Neural progenitor cell (in vitro differentiated cells): ENCODE data around the gene TMEM221. TPM values are rescaled to one million over a fixed set of nuclear protein-coding genes. Genes with fewer than 3 reads are reported as not detected.

ENCODE experiments used
- DNase-seq: peaks from one replicate; pipeline ENCODE4 v3.0.0-alpha.2; 2016; ENCODE audit warnings: low spot score
- H2AFZ ChIP-seq: fragments of 200-600 bp; sonication (generic); replicated peaks from 2 replicates; pipeline ENCODE4 v1.6.1; 2016; ENCODE audit warnings: antibody characterized with exemption
- H3F3A ChIP-seq: fragments of 200-600 bp; sonication (generic); 2 replicates; pipeline ENCODE4 v1.6.1; 2016; ENCODE audit warnings: antibody characterized with exemption, low read depth
- H3K27ac ChIP-seq: fragments of 200-600 bp; sonication (generic); 2 replicates; pipeline ENCODE4 v1.5.1; 2016; ENCODE audit warnings: mild to moderate bottlenecking
- H3K27me3 ChIP-seq: fragments of 200-600 bp; sonication (generic); 2 replicates; pipeline ENCODE4 v1.6.1; 2016; ENCODE audit warnings: mild to moderate bottlenecking, moderate library complexity
- H3K36me3 ChIP-seq: fragments of 200-600 bp; sonication (generic); 2 replicates; pipeline ENCODE4 v1.5.1; 2016
- H3K4me1 ChIP-seq: fragments of 200-600 bp; sonication (generic); 2 replicates; pipeline ENCODE4 v1.6.1; 2016; ENCODE audit warnings: mixed run types
- H3K4me2 ChIP-seq: fragments of 200-600 bp; sonication (generic); 2 replicates; pipeline ENCODE4 v1.6.1; 2016
- H3K4me3 ChIP-seq: fragments of 200-600 bp; sonication (generic); 2 replicates; pipeline ENCODE4 v1.5.1; 2016
- H3K79me2 ChIP-seq: fragments of 200-600 bp; sonication (generic); 2 replicates; pipeline ENCODE4 v1.6.1; 2016; ENCODE audit warnings: low read depth
- H3K9ac ChIP-seq: fragments of 200-600 bp; sonication (generic); 2 replicates; pipeline ENCODE4 v1.6.1; 2016
- H3K9me3 ChIP-seq: fragments of 200-600 bp; sonication (generic); 2 replicates; pipeline ENCODE4 v1.5.1; 2016; ENCODE audit warnings: low read depth
- H4K20me1 ChIP-seq: fragments of 200-600 bp; sonication (generic); 2 replicates; pipeline ENCODE4 v1.6.1; 2016; ENCODE audit warnings: low read depth
- H3K27ac Mint-ChIP-seq: 3 replicates; pipeline ENCODE4 v1.8.0; 2021; ENCODE audit warnings: mixed read lengths
- H3K27me3 Mint-ChIP-seq: 2 replicates; pipeline ENCODE4 v1.8.0; 2022; ENCODE audit warnings: low read depth, mild to moderate bottlenecking, inconsistent platforms, moderate library complexity, mixed read lengths; ENCODE audit not compliant: insufficient read depth
- H3K36me3 Mint-ChIP-seq: 3 replicates; pipeline ENCODE4 v1.8.0; 2021; ENCODE audit warnings: mixed read lengths
- H3K4me1 Mint-ChIP-seq: 3 replicates; pipeline ENCODE4 v1.8.0; 2021; ENCODE audit warnings: mixed read lengths
- H3K4me3 Mint-ChIP-seq: 3 replicates; pipeline ENCODE4 v1.8.0; 2021; ENCODE audit warnings: mild to moderate bottlenecking, moderate library complexity, mixed read lengths
- H3K9me3 Mint-ChIP-seq: 3 replicates; pipeline ENCODE4 v1.8.0; 2020; ENCODE audit warnings: mixed read lengths
- CTCF ChIP-seq: fragments of 200-600 bp; sonication (generic); IDR thresholded peaks from 2 replicates; pipeline ENCODE4 v1.5.1; 2017; ENCODE audit warnings: antibody characterized with exemption, mild to moderate bottlenecking
- EZH2 ChIP-seq: fragments of 200-600 bp; sonication (generic); IDR thresholded peaks from 2 replicates; pipeline ENCODE4 v1.6.1; 2017; ENCODE audit warnings: antibody characterized with exemption, mild to moderate bottlenecking, moderate library complexity
- EZH2phosphoT487 ChIP-seq: fragments of 200-600 bp; sonication (generic); IDR thresholded peaks from 2 replicates; pipeline ENCODE4 v1.6.1; 2017; ENCODE audit warnings: antibody characterized with exemption
- total RNA-seq: library from RNA; depleted of rRNA; stranded (reverse); fragments of >200 nt; gene quantifications from 2 replicates; pipeline ENCODE4 v1.2.3, GENCODE V29; 2015; ENCODE audit warnings: low replicate concordance

TMEM221 gene
- total RNA-seq, 1 donor from 2014 or later: 0.17 TPM

GRCh38 chr19:17468302-17469091, 20.0 kb upstream of the TMEM221 start:
- Histone ChIP-seq H3K79me2 (no peaks in the 10 kb centered on the region), H4K20me1 (peaks cover 3% of the 10 kb centered on the region), H3K4me1 (peaks cover 12% of the 10 kb centered on the region), H3K4me3 (peak overlapping the region; percentile 86), H3K9me3 (no peaks in the 10 kb centered on the region), H3K27ac (no peak overlapping the region), H3K9ac (no peak overlapping the region), H3F3A (peaks cover 18% of the 10 kb centered on the region), H3K27me3 (peaks cover 26% of the 10 kb centered on the region), H3K4me2 (peak overlapping the region; percentile 81), H3K36me3 (no peaks in the 10 kb centered on the region), H2AFZ (peak overlapping the region; percentile 98)
- Mint-ChIP-seq H3K27ac (peak overlapping the region; percentile 46), H3K4me1 (peaks cover 33% of the 10 kb centered on the region), H3K4me3 (peak overlapping the region; percentile 92), H3K9me3 (no peaks in the 10 kb centered on the region), H3K36me3 (no peaks in the 10 kb centered on the region), H3K27me3 (peaks cover 9% of the 10 kb centered on the region)
- no peak for TF ChIP-seq EZH2phosphoT487
- TF ChIP-seq CTCF: no peak
- no peak for TF ChIP-seq EZH2
- DNase-seq: peak; percentile 41

DNA sequence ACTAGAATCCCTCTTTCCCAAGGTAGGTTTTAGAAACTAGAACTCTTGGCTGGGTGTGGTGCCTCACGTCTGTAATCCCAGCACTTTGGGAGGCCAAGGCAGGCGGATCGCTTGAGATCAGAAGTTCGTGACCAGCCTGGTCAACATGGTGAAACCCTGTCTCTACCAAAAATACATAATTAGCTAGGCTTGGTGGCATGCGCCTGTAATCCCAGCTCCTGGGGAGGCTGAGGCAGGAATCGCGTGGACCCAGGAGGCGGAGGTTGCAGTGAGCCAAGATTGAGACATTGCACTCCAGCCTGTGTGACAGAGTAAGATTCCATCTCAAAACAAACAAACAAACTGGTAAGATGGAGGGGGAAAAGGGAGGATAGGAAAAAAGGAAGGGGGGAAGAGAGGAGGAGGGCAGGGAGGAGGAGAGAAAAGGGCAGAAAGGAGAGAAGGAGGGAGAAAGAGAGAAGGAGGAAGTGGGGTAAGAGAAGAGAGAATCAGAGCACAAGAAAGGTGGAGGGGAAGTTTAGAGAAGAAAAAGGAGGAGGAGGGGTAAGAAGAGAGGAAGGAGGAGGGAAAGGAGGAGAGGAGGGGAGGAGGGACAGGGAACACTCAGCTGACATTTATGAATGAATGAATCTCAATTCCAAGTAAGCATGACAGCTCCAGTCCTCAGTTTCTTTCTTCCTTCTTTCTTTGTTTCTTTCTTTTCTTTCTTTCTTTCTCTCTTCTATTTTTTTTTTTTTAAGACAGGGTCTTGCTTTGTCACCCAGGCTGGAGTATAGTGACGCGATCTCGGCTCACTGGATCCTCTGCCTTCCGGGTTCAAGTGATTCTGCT, 19.2 kb upstream of the TMEM221 start:
- Histone ChIP-seq H3K4me3 (no peak overlapping the region), H3K27ac (no peak overlapping the region), H3K36me3 (no peaks in the 10 kb centered on the region), H3F3A (peaks cover 18% of the 10 kb centered on the region), H3K9me3 (no peaks in the 10 kb centered on the region), H3K27me3 (peaks cover 26% of the 10 kb centered on the region), H3K79me2 (no peaks in the 10 kb centered on the region), H3K9ac (no peak overlapping the region), H4K20me1 (peaks cover 1% of the 10 kb centered on the region), H3K4me2 (no peak overlapping the region), H2AFZ (no peak overlapping the region), H3K4me1 (peaks cover 12% of the 10 kb centered on the region)
- H3K36me3 Mint-ChIP-seq: no peaks in the 10 kb centered on the region
- no peak for DNase-seq
- no peak overlapping the region for H3K27ac Mint-ChIP-seq
- peaks cover 11% of the 10 kb centered on the region for H3K27me3 Mint-ChIP-seq
- H3K4me1 Mint-ChIP-seq: peaks cover 33% of the 10 kb centered on the region
- TF ChIP-seq EZH2phosphoT487 (no peak), CTCF (no peak), EZH2 (no peak)
- H3K9me3 Mint-ChIP-seq: no peaks in the 10 kb centered on the region
- H3K4me3 Mint-ChIP-seq: peak overlapping the region; percentile 92

DNA sequence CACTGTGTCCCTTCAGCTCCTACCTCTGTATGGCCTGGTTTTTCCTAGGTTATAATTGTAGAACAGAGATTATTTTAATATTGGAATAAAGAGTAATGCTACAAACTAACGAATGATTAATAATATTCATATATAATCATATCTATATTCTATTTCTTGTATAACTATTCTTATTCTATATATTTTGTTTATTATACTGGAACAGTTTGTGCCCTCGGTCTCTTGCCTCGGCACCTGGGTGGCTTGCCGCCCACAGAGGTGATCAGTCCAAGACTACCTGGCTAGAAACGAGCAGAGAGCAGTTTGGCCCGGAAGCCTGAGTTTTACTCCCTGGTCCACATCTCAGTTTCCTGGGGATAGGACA, 18.0 kb upstream of the TMEM221 start:
- H3K4me3 Mint-ChIP-seq: peak overlapping the region; percentile 58
- Histone ChIP-seq H3K27me3 (peaks cover 20% of the 10 kb centered on the region), H3K4me2 (no peak overlapping the region), H3K36me3 (no peaks in the 10 kb centered on the region), H3K9ac (no peak overlapping the region), H4K20me1 (no peaks in the 10 kb centered on the region), H3F3A (peaks cover 18% of the 10 kb centered on the region), H2AFZ (no peak overlapping the region), H3K4me1 (peaks cover 11% of the 10 kb centered on the region), H3K4me3 (no peak overlapping the region), H3K27ac (no peak overlapping the region), H3K9me3 (no peaks in the 10 kb centered on the region), H3K79me2 (no peaks in the 10 kb centered on the region)
- H3K36me3 Mint-ChIP-seq: no peaks in the 10 kb centered on the region
- H3K9me3 Mint-ChIP-seq: no peaks in the 10 kb centered on the region
- H3K4me1 Mint-ChIP-seq: peaks cover 28% of the 10 kb centered on the region
- H3K27me3 Mint-ChIP-seq: peaks cover 11% of the 10 kb centered on the region
- H3K27ac Mint-ChIP-seq: peak overlapping the region; percentile 80
- no peak for DNase-seq
- TF ChIP-seq CTCF: no peak
- no peak for TF ChIP-seq EZH2
- TF ChIP-seq EZH2phosphoT487: no peak
